Dedifferentiated amniotic fluid mesenchymal stem cell (primary cell): ENCODE measurements around the gene CD44.

Experiments used
- DNase-seq: peaks from one replicate; pipeline ENCODE4 v3.0.0-alpha.2; 2016; ENCODE audit errors: extremely low spot score

Gene CD44

DNA sequence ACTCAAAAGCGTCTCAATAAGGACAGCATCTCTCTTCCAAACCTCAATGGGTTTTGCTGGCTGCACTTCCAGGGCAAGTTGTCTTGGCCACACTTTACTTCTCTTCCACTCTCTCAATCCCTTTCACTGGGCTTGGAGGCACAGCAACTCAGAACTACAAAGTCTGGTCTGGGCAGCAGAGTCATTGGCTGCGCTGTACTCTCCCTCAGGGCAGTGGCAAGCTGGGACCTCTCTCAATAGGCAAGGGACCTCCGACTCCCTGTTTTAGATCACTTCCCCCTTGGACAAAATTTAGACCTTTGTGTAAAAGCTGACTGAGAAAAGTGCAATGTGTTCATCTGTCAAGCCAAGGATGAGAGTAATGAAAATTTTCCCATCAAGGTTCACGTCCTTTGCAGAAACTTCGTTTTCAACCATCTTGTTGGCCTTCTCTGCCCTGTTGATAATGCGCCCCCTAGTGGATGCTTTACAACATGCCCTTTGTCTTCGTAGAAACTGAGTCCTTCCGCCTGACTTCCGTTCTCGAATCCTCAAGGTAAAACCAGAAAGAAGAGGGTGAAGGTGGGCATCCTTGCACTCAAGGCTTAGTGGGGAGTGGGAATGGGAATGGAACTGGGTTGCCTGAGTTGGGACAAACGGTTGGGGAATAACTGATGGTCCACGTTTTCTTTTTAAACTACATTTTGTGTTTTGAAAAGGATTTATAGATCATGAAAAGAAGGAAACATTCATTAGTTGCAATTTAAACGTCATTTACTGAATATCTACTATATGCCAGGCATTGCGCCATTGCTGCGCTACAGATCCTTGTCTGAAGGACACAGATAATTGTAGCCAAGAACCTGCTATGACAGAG lies 99.1 kb downstream of the CD44 start:
- no peak for DNase-seq

GRCh38 chr11:35238882-35239281 lies 99.9 kb downstream of the CD44 start:
- no peak for DNase-seq

DNA sequence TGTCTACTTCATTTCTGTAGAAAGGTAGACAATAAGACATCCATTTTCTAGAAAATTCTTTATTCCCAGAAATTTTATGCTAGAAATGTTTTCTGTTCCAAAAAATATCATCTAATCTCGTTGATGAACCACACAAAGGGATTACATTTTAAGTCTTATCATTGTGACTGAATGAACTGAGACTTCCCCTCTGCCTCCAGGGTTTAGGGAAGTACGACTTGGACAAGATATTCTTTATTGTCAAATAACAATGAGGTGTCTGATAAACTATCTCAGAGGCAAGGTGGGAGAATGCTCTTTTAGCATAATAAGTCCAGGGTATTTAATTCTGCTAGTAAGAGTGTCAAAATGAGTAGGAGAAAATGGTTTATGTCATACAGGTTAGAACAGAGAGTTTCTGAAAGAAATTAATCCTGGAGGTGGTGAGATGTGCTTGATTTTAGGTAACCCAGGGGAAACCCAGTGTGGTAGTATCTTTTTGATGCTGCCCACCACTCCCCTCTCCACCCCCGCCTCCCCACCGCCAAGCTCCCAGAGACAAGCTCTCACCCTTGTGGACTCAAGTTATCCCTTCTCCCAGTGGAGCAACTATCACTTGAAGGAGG lies 100.6 kb downstream of the CD44 start:
- no peak for DNase-seq

DNA sequence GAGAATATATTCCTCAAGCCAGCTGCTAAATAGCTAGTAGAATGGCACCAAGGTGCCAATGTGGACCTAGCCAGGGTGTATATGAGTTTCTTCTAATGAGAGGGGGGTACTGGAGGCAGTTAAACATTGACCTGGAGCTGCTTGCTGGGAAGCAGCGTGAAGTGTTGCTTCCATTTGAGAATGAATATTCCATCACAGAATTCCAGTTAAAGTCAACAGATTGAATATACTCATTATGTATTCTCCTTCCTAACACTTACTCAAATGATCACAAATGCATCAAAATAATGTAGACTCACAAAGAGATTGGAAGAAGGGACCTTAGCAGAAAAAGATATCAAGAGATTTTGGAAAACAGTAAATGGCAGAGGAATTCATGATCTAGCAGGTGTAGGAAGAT lies 102.1 kb downstream of the CD44 start:
- DNase-seq = no peak

- DNase-seq = no peak
These were observed 102.6 kb downstream of the CD44 start for GRCh38 chr11:35241531-35241930.

GRCh38 chr11:35242412-35243242 lies 103.7 kb downstream of the CD44 start:
- DNase-seq = no peak

DNA sequence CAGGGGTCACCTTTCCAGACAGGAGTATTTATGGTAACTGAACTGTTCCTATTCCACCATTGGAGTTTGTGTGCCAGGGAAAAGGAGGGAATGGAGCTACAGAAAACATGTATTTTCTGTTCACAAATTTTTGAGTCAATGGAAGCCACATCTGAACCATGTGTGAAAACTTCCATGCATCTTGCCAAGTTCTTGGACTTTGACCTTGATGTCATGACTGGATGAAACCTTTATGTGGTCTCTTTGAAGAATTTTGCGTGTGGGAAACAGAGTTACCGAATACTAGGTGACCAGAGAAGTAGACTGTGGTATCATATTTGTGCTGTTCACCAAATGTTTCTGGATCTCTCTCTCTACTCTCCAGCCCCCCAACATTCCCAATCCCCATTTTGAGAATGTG lies 104.8 kb downstream of the CD44 start:
- DNase-seq = no peak

GRCh38 chr11:35245056-35245455 lies 106.1 kb downstream of the CD44 start:
- no peak for DNase-seq

DNA sequence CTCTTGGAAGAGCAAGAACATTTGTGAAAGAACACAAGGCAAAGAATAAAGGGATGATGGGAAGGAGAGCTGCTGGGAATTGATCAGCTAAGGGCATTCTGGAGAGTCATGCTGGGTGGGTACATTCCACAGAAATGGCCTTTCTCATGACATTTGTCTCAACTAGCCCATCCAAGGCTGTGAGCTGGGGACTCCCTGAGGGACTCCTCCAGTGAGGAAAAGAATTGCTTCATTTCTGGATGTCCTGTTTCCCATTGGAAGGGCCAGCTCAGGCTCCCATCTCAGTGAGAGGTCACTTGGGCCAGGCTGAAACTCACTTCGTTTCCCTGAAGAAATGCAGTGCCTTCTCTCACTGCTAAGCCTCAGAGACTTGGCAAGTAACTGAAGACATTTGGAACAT lies 106.8 kb downstream of the CD44 start:
- DNase-seq = no peak

DNA sequence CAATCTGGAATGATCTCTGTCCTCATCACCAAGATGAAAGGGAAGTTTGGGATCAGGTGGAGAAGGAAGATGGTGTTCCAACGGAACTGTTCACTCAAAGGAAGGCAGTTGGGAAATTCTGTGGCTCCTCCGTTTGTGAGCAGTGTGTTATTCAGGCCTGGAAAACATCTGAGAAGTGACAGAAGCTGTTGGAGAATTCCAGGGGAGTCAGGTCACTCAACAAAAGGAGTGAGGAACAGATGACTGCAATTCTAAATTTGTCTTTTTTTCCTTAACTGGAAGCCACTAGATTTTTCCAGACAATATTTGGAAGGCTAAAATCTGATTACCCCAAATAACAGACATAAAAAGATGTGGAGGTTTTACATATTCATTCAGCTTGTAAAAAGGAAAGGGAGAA lies 107.8 kb downstream of the CD44 start:
- DNase-seq = peak; percentile 50

- DNase-seq = no peak
These were observed 108.5 kb downstream of the CD44 start for GRCh38 chr11:35247428-35247827.

- DNase-seq = no peak
These were observed 108.9 kb downstream of the CD44 start for GRCh38 chr11:35247863-35248262.

DNA sequence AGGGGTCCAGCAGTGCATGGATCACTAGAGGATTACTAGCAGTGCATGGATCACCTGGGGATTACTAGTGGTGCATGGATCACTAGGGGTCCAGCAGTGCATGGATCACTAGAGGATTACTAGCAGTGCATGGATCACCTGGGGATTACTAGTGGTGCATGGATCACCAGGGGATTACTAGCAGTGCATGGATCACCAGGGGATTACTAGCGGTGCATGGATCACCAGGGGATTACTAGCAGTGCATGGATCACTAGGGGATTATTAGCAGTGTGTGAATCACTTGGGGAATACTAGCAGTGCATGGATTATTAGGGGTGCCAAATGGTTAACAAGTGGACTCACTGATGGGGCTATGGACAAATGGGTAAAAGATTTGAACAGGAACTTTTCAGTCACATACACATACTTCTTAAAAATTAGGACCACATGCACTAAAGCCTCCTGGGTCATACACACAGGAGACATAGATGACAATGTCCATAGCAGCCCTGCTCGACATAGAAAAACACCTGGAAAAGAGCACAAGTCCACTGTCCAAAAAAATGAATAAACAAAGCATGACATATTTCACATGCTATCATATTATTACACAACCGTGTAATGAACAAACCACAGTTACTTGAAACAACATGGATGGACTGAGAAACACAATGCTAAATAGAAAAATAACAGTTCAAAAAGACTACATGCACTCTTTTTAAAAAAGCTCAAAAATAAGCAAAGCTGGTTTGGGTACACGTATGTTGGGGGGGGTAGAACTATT lies 109.8 kb downstream of the CD44 start:
- no peak for DNase-seq

- no peak for DNase-seq
These were observed 111.2 kb downstream of the CD44 start for GRCh38 chr11:35250192-35250591.

GRCh38 chr11:35250621-35251020 lies 111.7 kb downstream of the CD44 start:
- no peak for DNase-seq

DNA sequence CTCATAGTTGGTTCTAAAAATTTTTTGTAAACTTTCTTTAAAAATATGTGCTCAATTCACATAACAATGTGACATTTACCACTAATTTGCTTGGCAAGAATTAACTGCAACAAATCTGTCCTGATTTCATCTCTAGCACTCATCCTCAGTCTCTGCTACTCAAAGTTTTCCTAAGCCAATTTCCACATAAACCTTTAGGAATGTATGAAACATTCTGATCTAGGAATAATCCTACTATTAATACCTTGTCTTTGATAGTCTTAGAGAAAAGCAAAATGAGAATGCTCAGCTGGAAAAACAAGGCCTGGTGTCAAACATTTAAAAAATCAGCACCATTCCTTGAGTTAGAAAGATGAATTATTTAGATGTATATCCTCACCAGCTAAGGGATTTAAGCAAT lies 114.3 kb downstream of the CD44 start:
- DNase-seq = no peak

DNA sequence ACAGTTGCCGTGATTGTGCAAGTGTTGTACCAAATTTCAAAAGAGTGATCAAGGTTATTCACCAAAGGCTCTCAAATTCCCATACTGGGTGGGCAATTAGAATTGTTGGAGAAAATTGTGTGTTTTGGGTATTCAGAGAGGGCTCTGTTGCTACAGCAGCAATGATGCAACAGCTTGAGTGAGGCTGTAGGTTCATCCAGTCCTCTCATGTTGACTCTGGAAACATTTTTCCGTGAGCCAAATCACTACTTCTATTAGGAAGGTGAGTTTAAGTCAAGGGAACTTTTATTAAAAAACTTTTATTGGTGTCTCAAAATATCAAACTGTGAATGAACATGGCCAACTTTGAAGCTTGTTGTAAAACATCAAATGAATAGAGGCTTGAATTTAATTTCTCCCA lies 116.5 kb downstream of the CD44 start:
- DNase-seq = no peak

- no peak for DNase-seq
These were observed 117.3 kb downstream of the CD44 start for GRCh38 chr11:35256296-35256695.

DNA sequence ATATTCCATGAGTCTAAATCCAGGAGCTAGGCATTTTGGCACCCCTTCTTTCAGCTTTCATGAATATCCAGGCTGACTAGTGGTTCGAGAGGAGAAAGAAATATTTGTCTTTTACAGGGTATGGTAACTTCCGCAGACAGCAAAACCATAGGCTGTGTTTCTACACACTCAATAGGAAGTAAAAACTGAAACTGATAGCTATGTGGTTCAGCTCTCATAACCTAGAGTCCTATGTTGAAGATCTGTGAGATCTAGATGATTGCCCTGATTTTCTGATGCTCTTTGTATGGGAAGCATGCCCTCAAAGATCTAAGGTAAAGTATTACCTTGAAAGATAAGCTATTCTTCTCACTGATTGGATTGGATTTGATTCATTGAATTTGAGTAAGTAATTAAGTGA lies 118.3 kb downstream of the CD44 start:
- no peak for DNase-seq

- no peak for DNase-seq
These were observed 120.6 kb downstream of the CD44 start for GRCh38 chr11:35259529-35259928.

DNA sequence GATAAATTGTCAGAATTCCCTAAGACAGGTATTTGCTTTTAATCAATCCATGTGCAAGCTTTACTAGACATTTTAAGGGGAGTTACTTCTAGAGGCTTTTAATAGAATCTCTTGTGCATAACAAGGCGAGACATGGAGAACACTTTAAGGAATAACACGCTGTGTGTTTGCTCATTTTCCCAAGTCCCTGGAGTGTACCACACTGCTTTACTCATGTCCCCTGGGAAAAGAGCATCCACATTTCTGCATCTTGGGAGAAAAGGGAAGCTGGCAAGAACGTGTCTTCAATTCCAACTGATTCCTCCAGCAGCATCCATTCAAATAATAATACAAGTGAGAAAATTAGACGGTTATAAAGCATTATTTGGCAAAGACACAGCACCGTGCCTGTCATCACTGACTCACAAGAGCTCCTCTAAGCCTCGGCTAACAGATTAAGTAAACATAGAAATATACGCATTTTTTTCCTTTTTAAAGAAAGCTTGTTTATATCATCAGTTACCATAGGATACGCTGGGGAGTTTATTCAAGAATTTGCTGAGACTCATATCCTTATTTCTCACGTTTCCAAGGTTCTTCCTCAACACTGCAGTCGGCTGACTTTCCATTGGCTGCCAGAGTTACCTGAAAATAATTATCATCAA lies 121.5 kb downstream of the CD44 start:
- DNase-seq = peak; percentile 91
